Tibial nerve (tissue), 4 donors: Measurements from ENCODE around the gene ORM1.

Experiments used
- CTCF ChIP-seq, 5 experiments: fragments of 200-600 bp in 3 of 5; fragments of 450-650 bp in 2 of 5; sonication (generic) in 3 of 5; IDR thresholded peaks; one replicate each; pipeline ENCODE4 v1.5.1; 2016 to 2019; ENCODE audit warnings: antibody characterized with exemption in 5 of 5, mild to moderate bottlenecking in 3 of 5, moderate library complexity in 2 of 5
- EP300 ChIP-seq, 2 donors: sonication (generic); formaldehyde crosslinking; IDR thresholded peaks; one replicate each; pipeline ENCODE4 v1.6.1; 2017; ENCODE audit warnings: antibody characterized with exemption in 2 of 2, mild to moderate bottlenecking in 1 of 2
- POLR2A ChIP-seq, 2 donors: fragments of 450-650 bp; IDR thresholded peaks; one replicate each; pipeline ENCODE4 v1.6.1; 2017; ENCODE audit warnings: antibody characterized with exemption in 2 of 2, mild to moderate bottlenecking in 2 of 2, moderate library complexity in 2 of 2

GRCh38 chr9:114286146-114286679 is 36.7 kb upstream of the ORM1 start:
- no peak for TF ChIP-seq CTCF (IDR thresholded peaks at IDR 0.05)
- no peak for TF ChIP-seq EP300 (IDR thresholded peaks at IDR 0.05)
- TF ChIP-seq POLR2A (IDR thresholded peaks at IDR 0.05) = no peak
